Neural progenitor cell (in vitro differentiated cells): ENCODE measurements around the gene ARL4A. TPM values are rescaled to one million over a fixed set of nuclear protein-coding genes. Genes with fewer than 3 reads are reported as not detected.

Experiments used
- DNase-seq: peaks from one replicate; pipeline ENCODE4 v3.0.0-alpha.2; 2016; ENCODE audit warnings: low spot score
- H2AFZ ChIP-seq: fragments of 200-600 bp; sonication (generic); replicated peaks from 2 replicates; pipeline ENCODE4 v1.6.1; 2016; ENCODE audit warnings: antibody characterized with exemption
- H3F3A ChIP-seq: fragments of 200-600 bp; sonication (generic); 2 replicates; pipeline ENCODE4 v1.6.1; 2016; ENCODE audit warnings: antibody characterized with exemption, low read depth
- H3K27ac ChIP-seq: fragments of 200-600 bp; sonication (generic); 2 replicates; pipeline ENCODE4 v1.5.1; 2016; ENCODE audit warnings: mild to moderate bottlenecking
- H3K27me3 ChIP-seq: fragments of 200-600 bp; sonication (generic); 2 replicates; pipeline ENCODE4 v1.6.1; 2016; ENCODE audit warnings: mild to moderate bottlenecking, moderate library complexity
- H3K36me3 ChIP-seq: fragments of 200-600 bp; sonication (generic); 2 replicates; pipeline ENCODE4 v1.5.1; 2016
- H3K4me1 ChIP-seq: fragments of 200-600 bp; sonication (generic); 2 replicates; pipeline ENCODE4 v1.6.1; 2016; ENCODE audit warnings: mixed run types
- H3K4me2 ChIP-seq: fragments of 200-600 bp; sonication (generic); 2 replicates; pipeline ENCODE4 v1.6.1; 2016
- H3K4me3 ChIP-seq: fragments of 200-600 bp; sonication (generic); 2 replicates; pipeline ENCODE4 v1.5.1; 2016
- H3K79me2 ChIP-seq: fragments of 200-600 bp; sonication (generic); 2 replicates; pipeline ENCODE4 v1.6.1; 2016; ENCODE audit warnings: low read depth
- H3K9ac ChIP-seq: fragments of 200-600 bp; sonication (generic); 2 replicates; pipeline ENCODE4 v1.6.1; 2016
- H3K9me3 ChIP-seq: fragments of 200-600 bp; sonication (generic); 2 replicates; pipeline ENCODE4 v1.5.1; 2016; ENCODE audit warnings: low read depth
- H4K20me1 ChIP-seq: fragments of 200-600 bp; sonication (generic); 2 replicates; pipeline ENCODE4 v1.6.1; 2016; ENCODE audit warnings: low read depth
- H3K27ac Mint-ChIP-seq: 3 replicates; pipeline ENCODE4 v1.8.0; 2021; ENCODE audit warnings: mixed read lengths
- H3K27me3 Mint-ChIP-seq: 2 replicates; pipeline ENCODE4 v1.8.0; 2022; ENCODE audit warnings: low read depth, mild to moderate bottlenecking, inconsistent platforms, moderate library complexity, mixed read lengths; ENCODE audit not compliant: insufficient read depth
- H3K36me3 Mint-ChIP-seq: 3 replicates; pipeline ENCODE4 v1.8.0; 2021; ENCODE audit warnings: mixed read lengths
- H3K4me1 Mint-ChIP-seq: 3 replicates; pipeline ENCODE4 v1.8.0; 2021; ENCODE audit warnings: mixed read lengths
- H3K4me3 Mint-ChIP-seq: 3 replicates; pipeline ENCODE4 v1.8.0; 2021; ENCODE audit warnings: mild to moderate bottlenecking, moderate library complexity, mixed read lengths
- H3K9me3 Mint-ChIP-seq: 3 replicates; pipeline ENCODE4 v1.8.0; 2020; ENCODE audit warnings: mixed read lengths
- CTCF ChIP-seq: fragments of 200-600 bp; sonication (generic); IDR thresholded peaks from 2 replicates; pipeline ENCODE4 v1.5.1; 2017; ENCODE audit warnings: antibody characterized with exemption, mild to moderate bottlenecking
- EZH2 ChIP-seq: fragments of 200-600 bp; sonication (generic); IDR thresholded peaks from 2 replicates; pipeline ENCODE4 v1.6.1; 2017; ENCODE audit warnings: antibody characterized with exemption, mild to moderate bottlenecking, moderate library complexity
- EZH2phosphoT487 ChIP-seq: fragments of 200-600 bp; sonication (generic); IDR thresholded peaks from 2 replicates; pipeline ENCODE4 v1.6.1; 2017; ENCODE audit warnings: antibody characterized with exemption
- total RNA-seq: library from RNA; depleted of rRNA; stranded (reverse); fragments of >200 nt; gene quantifications from 2 replicates; pipeline ENCODE4 v1.2.3, GENCODE V29; 2015; ENCODE audit warnings: low replicate concordance

ARL4A gene
- total RNA-seq, 1 donor from 2014 or later, result 43.5 TPM

- DNase-seq, result no peak
- H3K4me1 ChIP-seq, result peaks cover 37% of the 10 kb centered on the region
- H3K9me3 ChIP-seq, result no peaks in the 10 kb centered on the region
- no peaks in the 10 kb centered on the region for H3K36me3 ChIP-seq
- H3F3A ChIP-seq, result peaks cover 11% of the 10 kb centered on the region
- no peaks in the 10 kb centered on the region for H3K79me2 ChIP-seq
- peaks cover 5% of the 10 kb centered on the region for H3K36me3 Mint-ChIP-seq
- H3K4me2 ChIP-seq, result no peak overlapping the region
- H3K27me3 Mint-ChIP-seq, result peaks cover 2% of the 10 kb centered on the region
- H3K4me1 Mint-ChIP-seq, result peaks cover 41% of the 10 kb centered on the region
- H3K27ac ChIP-seq, result no peak overlapping the region
- H3K9me3 Mint-ChIP-seq, result peaks cover 5% of the 10 kb centered on the region
- no peak overlapping the region for H3K9ac ChIP-seq
- no peak overlapping the region for H2AFZ ChIP-seq
- H3K27me3 ChIP-seq, result no peaks in the 10 kb centered on the region
- H4K20me1 ChIP-seq, result no peaks in the 10 kb centered on the region
- no peak overlapping the region for H3K4me3 ChIP-seq
- H3K4me3 Mint-ChIP-seq, result no peak overlapping the region
- TF ChIP-seq EZH2phosphoT487 (no peak), EZH2 (no peak), CTCF (no peak)
- H3K27ac Mint-ChIP-seq, result peak overlapping the region; percentile 59
Measured at GRCh38 chr7:12709726-12710502, 22.5 kb downstream of the ARL4A start.

GRCh38 chr7:12711124-12711523, 23.7 kb downstream of the ARL4A start:
- no peak overlapping the region for H3K4me2 ChIP-seq
- no peak for DNase-seq
- no peak overlapping the region for H3K4me3 Mint-ChIP-seq
- H3K79me2 ChIP-seq, result no peaks in the 10 kb centered on the region
- no peaks in the 10 kb centered on the region for H4K20me1 ChIP-seq
- no peak overlapping the region for H3K4me3 ChIP-seq
- no peaks in the 10 kb centered on the region for H3K27me3 ChIP-seq
- no peak overlapping the region for H3K9ac ChIP-seq
- peaks cover 47% of the 10 kb centered on the region for H3K4me1 Mint-ChIP-seq
- no peak overlapping the region for H3K27ac Mint-ChIP-seq
- H3K36me3 ChIP-seq, result no peaks in the 10 kb centered on the region
- peaks cover 2% of the 10 kb centered on the region for H3K36me3 Mint-ChIP-seq
- TF ChIP-seq EZH2, result no peak
- peaks cover 23% of the 10 kb centered on the region for H3F3A ChIP-seq
- no peaks in the 10 kb centered on the region for H3K9me3 ChIP-seq
- H3K27me3 Mint-ChIP-seq, result peaks cover 2% of the 10 kb centered on the region
- H2AFZ ChIP-seq, result no peak overlapping the region
- H3K4me1 ChIP-seq, result peaks cover 45% of the 10 kb centered on the region
- no peak overlapping the region for H3K27ac ChIP-seq
- H3K9me3 Mint-ChIP-seq, result peaks cover 5% of the 10 kb centered on the region

- Histone ChIP-seq H2AFZ (no peak overlapping the region), H3K27me3 (no peaks in the 10 kb centered on the region), H3K4me3 (no peak overlapping the region), H3K36me3 (no peaks in the 10 kb centered on the region), H3K9me3 (no peaks in the 10 kb centered on the region), H3K4me2 (no peak overlapping the region), H3K79me2 (no peaks in the 10 kb centered on the region), H4K20me1 (no peaks in the 10 kb centered on the region), H3F3A (peaks cover 34% of the 10 kb centered on the region), H3K9ac (no peak overlapping the region), H3K4me1 (peaks cover 49% of the 10 kb centered on the region), H3K27ac (no peak overlapping the region)
- H3K9me3 Mint-ChIP-seq, result peaks cover 5% of the 10 kb centered on the region
- no peak overlapping the region for H3K4me3 Mint-ChIP-seq
- no peak for DNase-seq
- H3K36me3 Mint-ChIP-seq, result peaks cover 2% of the 10 kb centered on the region
- TF ChIP-seq CTCF (no peak), EZH2phosphoT487 (no peak), EZH2 (no peak)
- H3K27me3 Mint-ChIP-seq, result peaks cover 2% of the 10 kb centered on the region
- no peak overlapping the region for H3K27ac Mint-ChIP-seq
- peaks cover 49% of the 10 kb centered on the region for H3K4me1 Mint-ChIP-seq
Measured at GRCh38 chr7:12712236-12712635, 24.8 kb downstream of the ARL4A start.

DNA sequence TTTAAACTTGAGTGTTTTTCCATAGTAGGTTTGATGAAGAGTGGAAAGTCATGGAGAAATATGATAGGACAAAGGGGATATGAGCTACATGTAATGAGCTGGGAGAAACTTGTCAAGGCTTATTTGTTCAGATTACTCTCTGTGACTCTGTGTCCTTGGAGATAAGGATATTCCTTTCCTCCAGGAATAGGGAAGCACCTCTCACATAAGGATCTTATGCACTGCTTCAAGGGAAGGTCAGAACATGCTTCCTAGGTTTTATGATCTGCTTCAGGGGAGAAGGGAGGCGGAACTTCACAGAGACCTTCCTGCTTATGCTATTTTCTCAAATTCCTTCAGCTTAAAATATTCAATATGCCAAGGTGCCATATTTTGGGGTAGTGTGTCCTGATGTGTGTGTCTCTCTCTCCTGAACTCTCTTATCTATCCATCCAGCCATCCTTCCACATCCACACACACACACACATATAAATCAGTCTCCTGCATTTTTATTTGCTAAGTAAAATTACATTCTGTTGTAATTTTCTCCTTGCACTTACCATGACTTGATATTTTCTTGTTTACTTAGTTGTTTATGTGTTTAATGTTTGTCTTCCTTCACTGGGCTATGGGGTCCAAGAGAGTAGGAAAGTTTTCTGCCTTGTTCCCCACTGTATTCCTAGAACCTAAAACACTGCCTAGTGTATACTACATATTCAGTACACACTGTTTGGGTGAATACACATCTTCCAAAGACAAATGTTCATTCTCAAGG, 26.4 kb downstream of the ARL4A start:
- Histone ChIP-seq H3K36me3 (no peaks in the 10 kb centered on the region), H3K27ac (peak overlapping the region; percentile 97), H3K27me3 (no peaks in the 10 kb centered on the region), H3K9me3 (no peaks in the 10 kb centered on the region), H4K20me1 (no peaks in the 10 kb centered on the region), H2AFZ (peak overlapping the region; percentile 67), H3K4me3 (no peak overlapping the region), H3K4me1 (peaks cover 48% of the 10 kb centered on the region), H3K79me2 (no peaks in the 10 kb centered on the region), H3F3A (peaks cover 41% of the 10 kb centered on the region), H3K4me2 (peak overlapping the region; percentile 76), H3K9ac (no peak overlapping the region)
- H3K27me3 Mint-ChIP-seq, result peaks cover 2% of the 10 kb centered on the region
- peak overlapping the region; percentile 98 for H3K27ac Mint-ChIP-seq
- peaks cover 52% of the 10 kb centered on the region for H3K4me1 Mint-ChIP-seq
- H3K4me3 Mint-ChIP-seq, result peak overlapping the region; percentile 76
- H3K36me3 Mint-ChIP-seq, result peaks cover 2% of the 10 kb centered on the region
- TF ChIP-seq EZH2phosphoT487 (no peak), EZH2 (no peak), CTCF (no peak)
- DNase-seq, result no peak
- H3K9me3 Mint-ChIP-seq, result peaks cover 8% of the 10 kb centered on the region
